Loucy (cell line): ENCODE results near the gene SRBD1.

ENCODE experiments used
- H2AFZ ChIP-seq: fragments of 200-600 bp; sonication (generic); 2 replicates; pipeline ENCODE4 v1.6.0; 2016; ENCODE audit warnings: antibody characterized with exemption, mild to moderate bottlenecking, low read length, moderate library complexity
- H3F3A ChIP-seq: fragments of 200-600 bp; 2 replicates; pipeline ENCODE4 v1.6.0; 2016; ENCODE audit warnings: antibody characterized with exemption, low read depth, mild to moderate bottlenecking
- H3K27me3 ChIP-seq: fragments of 200-600 bp; sonication (generic); 2 replicates; pipeline ENCODE4 v1.6.1; 2014; ENCODE audit warnings: low read length, mild to moderate bottlenecking; ENCODE audit not compliant: insufficient read depth, poor library complexity, severe bottlenecking
- H3K36me3 ChIP-seq: fragments of 200-600 bp; sonication (generic); 2 replicates; pipeline ENCODE4 v1.6.1; 2016; ENCODE audit warnings: low read length; ENCODE audit not compliant: insufficient read depth
- H3K4me1 ChIP-seq: fragments of 200-600 bp; sonication (generic); 2 replicates; pipeline ENCODE4 v1.5.1; 2014; ENCODE audit warnings: low read length, mild to moderate bottlenecking; ENCODE audit not compliant: insufficient read depth, poor library complexity, severe bottlenecking
- H3K4me2 ChIP-seq: fragments of 200-600 bp; sonication (generic); 2 replicates; pipeline ENCODE4 v1.6.0; 2014; ENCODE audit warnings: antibody characterized with exemption, low read length, low read depth, mild to moderate bottlenecking; ENCODE audit not compliant: poor library complexity, severe bottlenecking
- H3K4me3 ChIP-seq: fragments of 200-600 bp; sonication (generic); 2 replicates; pipeline ENCODE4 v1.5.1; 2014; ENCODE audit warnings: low read length, mild to moderate bottlenecking, mixed read lengths; ENCODE audit not compliant: poor library complexity, severe bottlenecking
- H3K79me2 ChIP-seq: fragments of 200-600 bp; sonication (generic); 2 replicates; pipeline ENCODE4 v1.6.1; 2014; ENCODE audit warnings: low read length; ENCODE audit not compliant: insufficient read depth
- H3K9ac ChIP-seq: fragments of 200-600 bp; sonication (generic); 2 replicates; pipeline ENCODE4 v1.6.0; 2014; ENCODE audit warnings: mild to moderate bottlenecking, low read depth, low read length, moderate library complexity; ENCODE audit not compliant: poor library complexity, severe bottlenecking
- H3K9me2 ChIP-seq: fragments of 200-600 bp; sonication (generic); replicated peaks from 2 replicates; pipeline ENCODE4 v1.6.1; 2016; ENCODE audit warnings: low read depth, low read length, mixed read lengths
- H3K9me3 ChIP-seq: fragments of 200-600 bp; sonication (generic); 2 replicates; pipeline ENCODE4 v1.6.1; 2014; ENCODE audit warnings: mild to moderate bottlenecking, antibody characterized with exemption, low read length, low read depth; ENCODE audit not compliant: insufficient read depth
- H4K20me1 ChIP-seq: fragments of 200-600 bp; sonication (generic); 2 replicates; pipeline ENCODE4 v1.6.0; 2014; ENCODE audit warnings: antibody characterized with exemption, low read length, mild to moderate bottlenecking; ENCODE audit not compliant: insufficient read depth, poor library complexity, severe bottlenecking
- CTCF ChIP-seq: fragments of 200-600 bp; sonication (generic); conservative IDR thresholded peaks from 2 replicates; pipeline ENCODE4 v1.5.1; 2014; ENCODE audit warnings: mild to moderate bottlenecking, antibody characterized with exemption, low read length
- EZH2phosphoT487 ChIP-seq: fragments of 200-600 bp; IDR thresholded peaks from 2 replicates; pipeline ENCODE4 v1.6.1; 2018; ENCODE audit warnings: antibody characterized with exemption, mild to moderate bottlenecking, moderate library complexity, borderline replicate concordance

SRBD1 gene

DNA sequence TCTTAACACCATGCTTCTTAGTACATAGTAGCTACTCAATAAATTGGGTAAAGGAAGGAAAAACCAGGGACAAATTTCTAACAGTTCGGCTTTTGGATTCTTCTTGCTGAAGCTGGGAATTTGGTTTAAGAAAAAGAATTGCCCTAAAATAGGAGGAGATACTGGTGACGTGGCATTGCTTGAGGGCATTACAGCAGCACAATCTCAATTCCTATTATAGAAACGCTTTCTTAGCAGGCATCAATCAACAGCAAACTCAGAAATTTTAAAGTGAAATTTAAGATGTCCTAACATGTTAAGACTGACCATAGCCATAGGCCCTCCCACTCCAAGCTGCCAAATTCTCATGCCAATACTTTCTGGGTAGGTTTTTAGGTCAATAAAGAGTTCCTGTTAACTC lies 169.5 kb downstream of the SRBD1 start:
- H3K4me1 ChIP-seq, result no peaks in the 10 kb centered on the region
- no peak overlapping the region for H3K9ac ChIP-seq
- no peaks in the 10 kb centered on the region for H4K20me1 ChIP-seq
- no peaks in the 10 kb centered on the region for H3K79me2 ChIP-seq
- TF ChIP-seq EZH2phosphoT487 (no peak), CTCF (no peak)
- no peaks in the 10 kb centered on the region for H3K9me2 ChIP-seq
- peaks cover 17% of the 10 kb centered on the region for H3K9me3 ChIP-seq
- no peak overlapping the region for H3K4me3 ChIP-seq
- no peak overlapping the region for H2AFZ ChIP-seq
- H3K27me3 ChIP-seq, result no peaks in the 10 kb centered on the region
- no peak overlapping the region for H3K4me2 ChIP-seq
- peaks cover 21% of the 10 kb centered on the region for H3K36me3 ChIP-seq
- H3F3A ChIP-seq, result no peaks in the 10 kb centered on the region

- peaks cover 33% of the 10 kb centered on the region for H3K36me3 ChIP-seq
- H3K4me3 ChIP-seq, result no peak overlapping the region
- H3K27me3 ChIP-seq, result no peaks in the 10 kb centered on the region
- no peaks in the 10 kb centered on the region for H4K20me1 ChIP-seq
- no peaks in the 10 kb centered on the region for H3K4me1 ChIP-seq
- TF ChIP-seq EZH2phosphoT487 (no peak), CTCF (peak; percentile 53)
- H3K79me2 ChIP-seq, result peaks cover 6% of the 10 kb centered on the region; the same call in 1 of the 2 replicates
- H2AFZ ChIP-seq, result no peak overlapping the region
- H3K4me2 ChIP-seq, result no peak overlapping the region
- H3K9ac ChIP-seq, result no peak overlapping the region
- H3F3A ChIP-seq, result peaks cover 7% of the 10 kb centered on the region; the same call in 1 of the 2 replicates
- no peaks in the 10 kb centered on the region for H3K9me2 ChIP-seq
- H3K9me3 ChIP-seq, result peaks cover 26% of the 10 kb centered on the region
Observed at GRCh38 chr2:45439788-45440773, 171.0 kb downstream of the SRBD1 start.

DNA sequence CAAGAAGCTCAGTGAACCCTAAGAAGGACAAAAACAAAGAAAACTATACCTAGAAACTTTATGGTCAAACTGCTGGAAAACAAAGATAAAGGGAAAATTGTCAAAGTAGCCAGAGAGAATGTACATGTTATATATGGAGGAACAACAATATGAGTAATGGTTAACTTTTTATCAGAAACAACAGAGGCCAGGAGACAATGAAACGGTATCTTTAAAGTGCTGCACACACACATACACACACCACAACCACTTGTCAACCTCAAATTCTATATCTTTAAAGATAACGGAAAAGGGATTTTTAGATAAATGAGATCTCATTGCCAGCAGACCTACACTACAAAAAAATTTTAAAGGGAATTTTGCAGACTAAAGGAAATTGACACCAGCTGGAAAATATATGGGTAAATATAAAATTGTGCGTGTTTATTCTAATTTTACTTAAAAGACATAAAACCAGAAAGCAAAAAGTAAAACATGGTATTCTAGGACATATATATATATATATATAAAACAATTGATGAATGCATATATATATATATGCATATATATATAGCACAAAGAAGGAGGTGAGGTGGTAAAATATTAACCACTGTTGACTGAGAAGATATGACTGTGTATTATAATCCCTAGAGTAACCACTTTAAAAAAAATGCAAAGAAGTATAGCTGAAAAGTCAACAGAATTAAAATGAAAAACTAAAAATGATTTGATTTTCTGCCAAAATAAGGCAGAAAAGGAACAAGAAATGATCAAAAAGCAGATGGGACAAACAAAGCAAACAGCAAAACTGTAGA lies 172.0 kb downstream of the SRBD1 start:
- H3K79me2 ChIP-seq, result peaks cover 7% of the 10 kb centered on the region; the same call in 1 of the 2 replicates
- H3K27me3 ChIP-seq, result no peaks in the 10 kb centered on the region
- no peaks in the 10 kb centered on the region for H3K4me1 ChIP-seq
- H3K4me2 ChIP-seq, result no peak overlapping the region
- H3K36me3 ChIP-seq, result peaks cover 35% of the 10 kb centered on the region
- no peaks in the 10 kb centered on the region for H3K9me2 ChIP-seq
- peaks cover 7% of the 10 kb centered on the region; the same call in 1 of the 2 replicates for H3F3A ChIP-seq
- peaks cover 26% of the 10 kb centered on the region for H3K9me3 ChIP-seq
- H4K20me1 ChIP-seq, result no peaks in the 10 kb centered on the region
- TF ChIP-seq EZH2phosphoT487, result no peak
- no peak for TF ChIP-seq CTCF
- no peak overlapping the region for H3K4me3 ChIP-seq
- H3K9ac ChIP-seq, result no peak overlapping the region
- H2AFZ ChIP-seq, result no peak overlapping the region
